ENCODE measurements around the gene CAMSAP2.
"Not testable (repeated sequence)": the region's sequence is repeated elsewhere in the genome, so short reads cannot be mapped to it uniquely, and the experiment has no call there.

CAMSAP2 gene

GRCh38 chr1:200780545-200781369 is 42.1 kb downstream of the CAMSAP2 start:
- Mint-ChIP-seq H3K9me3 (peaks cover 13% of the 10 kb centered on the region), H3K27me3 (ENCODE audit: low read depth) (no peaks in the 10 kb centered on the region), H3K4me3 (peak overlapping the region in 2 of 3 experiments; percentile 39 to 40), H3K4me1 (peaks cover 27% of the 10 kb centered on the region), H3K27ac (peak overlapping the region; percentile 64 to 80 (median 72)), H3K36me3 (ENCODE audit: low read depth) (peaks cover 65% of the 10 kb centered on the region)
- no peak for TF ChIP-seq CTCF (IDR thresholded peaks at IDR 0.05; ENCODE audit: unreplicated experiment in 3 of 3)

- Mint-ChIP-seq H3K36me3 (ENCODE audit: low read depth) (peaks cover 82% of the 10 kb centered on the region), H3K4me3 (no peak overlapping the region), H3K27me3 (ENCODE audit: low read depth) (no peaks in the 10 kb centered on the region), H3K9me3 (peaks cover 13% of the 10 kb centered on the region), H3K4me1 (peaks cover 26% of the 10 kb centered on the region), H3K27ac (peak overlapping the region in 1 of 3 experiments; percentile 24)
- no peak for TF ChIP-seq CTCF (IDR thresholded peaks at IDR 0.05; ENCODE audit: unreplicated experiment in 3 of 3)
Observed at GRCh38 chr1:200783926-200784325, 45.2 kb downstream of the CAMSAP2 start.

- Mint-ChIP-seq H3K36me3 (ENCODE audit: low read depth) (peaks cover 82% of the 10 kb centered on the region), H3K27ac (peak overlapping the region in 1 of 3 experiments; percentile 37), H3K27me3 (ENCODE audit: low read depth) (no peaks in the 10 kb centered on the region), H3K9me3 (peaks cover 13% of the 10 kb centered on the region), H3K4me3 (no peak overlapping the region), H3K4me1 (peaks cover 20% of the 10 kb centered on the region)
- TF ChIP-seq CTCF (IDR thresholded peaks at IDR 0.05; ENCODE audit: unreplicated experiment in 3 of 3) = no peak
Observed at GRCh38 chr1:200784576-200784975, 45.9 kb downstream of the CAMSAP2 start.

- H3K36me3 Mint-ChIP-seq (ENCODE audit: low read depth) = peaks cover 83% of the 10 kb centered on the region
- no peaks in the 10 kb centered on the region for H3K27me3 Mint-ChIP-seq (ENCODE audit: low read depth)
- no peak overlapping the region for H3K4me3 Mint-ChIP-seq
Observed at GRCh38 chr1:200786788-200787187, 48.1 kb downstream of the CAMSAP2 start.

GRCh38 chr1:200787896-200788387 is 49.2 kb downstream of the CAMSAP2 start:
- no peak overlapping the region for H3K4me3 Mint-ChIP-seq
- H3K9me3 Mint-ChIP-seq = peaks cover 17% of the 10 kb centered on the region
- no peaks in the 10 kb centered on the region for H3K27me3 Mint-ChIP-seq (ENCODE audit: low read depth)
- no peak for TF ChIP-seq CTCF (IDR thresholded peaks at IDR 0.05; ENCODE audit: unreplicated experiment in 3 of 3)
- peaks cover 78% of the 10 kb centered on the region for H3K36me3 Mint-ChIP-seq (ENCODE audit: low read depth)
- peaks cover 7% of the 10 kb centered on the region for H3K4me1 Mint-ChIP-seq
- H3K27ac Mint-ChIP-seq = no peak overlapping the region

More at GRCh38 chr1:200786788-200787187, 48.1 kb downstream of the CAMSAP2 start:
- TF ChIP-seq CTCF (IDR thresholded peaks at IDR 0.05; ENCODE audit: unreplicated experiment in 3 of 3) = no peak
- no peak overlapping the region for H3K27ac Mint-ChIP-seq
- H3K4me1 Mint-ChIP-seq = peaks cover 7% of the 10 kb centered on the region
- H3K9me3 Mint-ChIP-seq = peaks cover 17% of the 10 kb centered on the region

GRCh38 chr1:200791012-200791411 is 52.3 kb downstream of the CAMSAP2 start:
- H3K27ac Mint-ChIP-seq = peak overlapping the region in 1 of 3 experiments; percentile 18
- H3K9me3 Mint-ChIP-seq; H3K4me3 Mint-ChIP-seq; H3K4me1 Mint-ChIP-seq; H3K27me3 Mint-ChIP-seq (ENCODE audit: low read depth): not testable (repeated sequence)
- H3K36me3 Mint-ChIP-seq (ENCODE audit: low read depth) = peaks cover 71% of the 10 kb centered on the region

Measured in nephron (organoid).